SK-N-MC (cell line): Measurements from ENCODE around the gene CACNA2D2.
A peak's percentile ranks its signal among the peaks of the same experiment; 100 is the strongest.

Source experiments
- DNase-seq: peaks from one replicate; pipeline ENCODE4 v3.0.0-alpha.2; 2011; ENCODE audit warnings: low read depth, low spot score
- H3K27ac ChIP-seq: fragments of 200-600 bp; sonication (generic); 2 replicates; pipeline ENCODE4 v1.5.1; 2016; ENCODE audit warnings: mixed run types
- H3K36me3 ChIP-seq: fragments of 200-600 bp; sonication (generic); 2 replicates; pipeline ENCODE4 v1.6.1; 2017; ENCODE audit warnings: antibody characterized with exemption, low read length, mixed read lengths; ENCODE audit not compliant: insufficient read depth
- H3K4me3 ChIP-seq: fragments of 200-600 bp; sonication (generic); 2 replicates; pipeline ENCODE4 v1.5.1; 2016
- H3K9ac ChIP-seq: fragments of 200-600 bp; sonication (generic); 2 replicates; pipeline ENCODE4 v1.8.0; 2017; ENCODE audit warnings: mixed run types, mixed read lengths; ENCODE audit not compliant: insufficient read length
- H3K9me3 ChIP-seq: fragments of 200-600 bp; sonication (generic); 2 replicates; pipeline ENCODE4 v1.6.1; 2017; ENCODE audit warnings: low read depth, mild to moderate bottlenecking, antibody characterized with exemption, low read length, moderate library complexity, mixed read lengths
- EZH2 ChIP-seq: fragments of 200-600 bp; sonication (generic); IDR thresholded peaks from one replicate; pipeline ENCODE4 v1.6.1; 2017; ENCODE audit warnings: antibody characterized with exemption
- FOXP2 ChIP-seq: optimal IDR thresholded peaks from 2 replicates; pipeline ENCODE3; 2011; ENCODE audit warnings: mild to moderate bottlenecking, moderate library complexity; ENCODE audit not compliant: insufficient read depth; ENCODE audit errors: extremely low read length, control extremely low read depth
- POLR2AphosphoS5 ChIP-seq: IDR thresholded peaks from 2 replicates; pipeline ENCODE4 v1.6.1; 2012; ENCODE audit warnings: mild to moderate bottlenecking, low read depth, low read length, borderline replicate concordance

CACNA2D2 gene

DNA sequence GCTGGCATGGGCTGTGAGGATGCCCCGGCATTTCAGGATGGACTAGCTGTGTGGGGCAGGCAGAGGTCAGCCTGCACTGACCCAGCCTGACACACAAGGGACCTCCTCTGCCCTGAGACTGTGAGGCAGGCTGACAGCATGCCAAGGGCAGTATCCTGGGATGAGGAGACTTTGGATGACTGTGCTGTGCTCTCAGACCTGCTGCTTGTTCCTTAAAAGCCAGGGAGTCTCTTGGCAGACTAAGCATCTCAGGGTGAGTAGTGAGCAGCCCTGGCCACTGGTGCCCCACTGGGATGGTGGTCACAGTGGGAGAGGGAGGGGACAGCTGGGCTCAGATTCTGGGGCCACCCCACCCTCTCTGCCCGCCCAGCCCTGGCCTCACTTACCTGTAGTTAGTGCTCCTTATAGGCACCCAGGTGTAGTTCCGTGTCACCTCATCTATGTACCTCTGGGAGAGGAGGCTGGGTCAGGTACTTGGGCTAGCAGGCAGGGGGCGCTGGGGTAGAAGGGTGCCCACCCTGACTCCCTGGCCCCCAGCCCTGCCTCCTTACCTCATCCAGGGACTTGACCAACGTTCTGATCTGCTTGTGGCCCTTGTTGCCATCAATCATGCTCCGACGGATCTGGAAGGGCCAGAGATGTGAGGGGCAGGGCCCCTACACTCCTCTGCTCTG lies 128.0 kb downstream of the CACNA2D2 start:
- Histone ChIP-seq H3K9ac (no peak overlapping the region), H3K27ac (no peak overlapping the region), H3K36me3 (no peaks in the 10 kb centered on the region), H3K4me3 (no peak overlapping the region), H3K9me3 (no peaks in the 10 kb centered on the region)
- TF ChIP-seq EZH2 = no peak
- no peak for TF ChIP-seq FOXP2
- no peak for TF ChIP-seq POLR2AphosphoS5
- DNase-seq = no peak

DNA sequence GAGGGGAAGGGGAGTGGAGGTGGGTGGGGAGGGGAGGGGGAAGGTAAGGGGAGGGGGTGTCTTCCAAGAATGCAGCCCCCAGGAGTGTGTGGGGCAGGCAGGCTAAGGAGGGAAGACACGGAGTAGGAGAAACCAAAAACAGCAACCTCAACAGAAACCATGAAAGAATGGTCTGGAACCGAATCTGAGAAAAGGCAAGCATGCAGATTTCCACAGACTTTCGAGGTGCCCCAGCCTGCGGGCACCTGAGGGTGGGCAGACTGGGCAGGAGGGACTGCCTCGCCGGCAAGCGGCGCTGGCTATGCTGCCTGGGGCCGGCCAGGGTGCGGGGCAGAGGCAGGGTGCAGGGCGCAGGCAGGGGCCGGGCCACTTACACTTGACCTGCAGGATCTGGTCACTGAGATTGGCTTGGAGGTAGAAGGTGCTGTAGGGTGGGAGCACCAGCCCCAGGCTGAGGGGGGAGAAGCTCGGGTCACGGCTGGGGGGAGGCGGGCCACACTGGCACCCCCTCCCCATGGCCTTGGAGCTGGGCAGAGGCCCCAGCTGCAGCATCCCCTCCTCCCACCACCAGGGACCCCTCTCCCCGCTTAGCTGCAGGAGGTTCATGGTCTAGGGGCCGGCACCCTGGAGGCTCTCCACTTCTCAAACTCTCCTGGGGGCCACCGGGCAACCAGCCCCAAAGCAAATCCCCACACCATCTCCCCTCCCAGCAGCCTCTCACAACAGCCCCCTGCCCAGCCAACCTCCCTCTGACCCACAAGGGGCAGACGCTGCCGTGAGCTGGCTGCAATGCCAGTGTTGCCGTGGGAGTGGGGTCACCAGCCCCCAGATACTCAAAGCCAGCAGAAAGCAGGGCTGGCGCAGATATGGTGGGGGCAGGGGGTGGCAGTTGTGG lies 128.8 kb downstream of the CACNA2D2 start:
- no peak for DNase-seq
- H3K27ac ChIP-seq = no peak overlapping the region
- H3K4me3 ChIP-seq = no peak overlapping the region
- H3K36me3 ChIP-seq = no peaks in the 10 kb centered on the region
- TF ChIP-seq EZH2 (no peak), POLR2AphosphoS5 (no peak), FOXP2 (no peak)
- no peak overlapping the region for H3K9ac ChIP-seq
- no peaks in the 10 kb centered on the region for H3K9me3 ChIP-seq

DNA sequence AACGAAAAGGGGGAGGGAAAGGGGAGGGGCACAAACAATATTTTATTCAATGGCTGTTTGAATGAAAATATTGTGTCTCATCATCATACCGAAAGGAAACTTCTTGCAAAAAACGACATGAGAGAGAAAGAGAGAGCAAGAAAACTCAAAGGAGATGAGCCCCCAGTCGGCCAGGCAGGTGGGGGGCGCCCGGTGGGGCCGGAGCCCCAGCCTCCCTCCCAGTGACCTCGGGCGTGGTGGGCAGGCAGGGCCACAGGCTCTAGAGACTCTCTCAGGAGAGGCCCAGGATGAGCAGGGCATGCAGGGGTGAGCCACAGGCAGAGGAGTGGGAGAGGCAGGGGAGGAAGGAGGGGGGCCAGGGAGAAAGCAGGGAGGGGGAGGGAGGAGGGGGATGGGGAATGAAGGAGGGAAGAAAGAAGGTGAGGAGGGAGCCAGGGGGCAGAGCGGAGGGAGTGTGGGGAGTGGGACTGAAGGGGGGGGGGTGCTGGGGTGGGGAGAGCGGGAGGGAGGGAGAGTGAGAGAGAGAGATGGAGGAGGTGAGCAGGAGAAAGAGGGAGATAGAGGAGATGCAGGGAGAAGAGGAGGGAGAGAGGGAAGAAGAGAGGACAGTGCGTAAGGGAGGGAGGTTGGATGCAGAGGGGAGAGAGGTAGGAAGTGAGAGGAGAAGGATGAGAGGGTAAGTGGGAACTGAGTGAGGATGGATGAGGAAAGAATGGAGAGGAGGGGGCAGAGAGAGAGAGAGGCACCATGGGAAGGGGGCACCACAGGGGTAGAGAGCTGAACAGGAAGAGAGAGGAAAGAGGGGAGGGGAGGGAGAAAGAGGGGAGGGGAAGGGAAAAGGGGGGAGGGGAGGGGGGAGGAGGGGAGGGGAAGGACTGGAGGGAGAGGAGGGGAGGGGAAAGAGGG lies 130.0 kb downstream of the CACNA2D2 start:
- Histone ChIP-seq H3K9me3 (no peaks in the 10 kb centered on the region), H3K27ac (no peak overlapping the region), H3K9ac (no peak overlapping the region), H3K36me3 (no peaks in the 10 kb centered on the region), H3K4me3 (no peak overlapping the region)
- no peak for DNase-seq
- TF ChIP-seq EZH2 (no peak), POLR2AphosphoS5 (no peak), FOXP2 (no peak)

DNA sequence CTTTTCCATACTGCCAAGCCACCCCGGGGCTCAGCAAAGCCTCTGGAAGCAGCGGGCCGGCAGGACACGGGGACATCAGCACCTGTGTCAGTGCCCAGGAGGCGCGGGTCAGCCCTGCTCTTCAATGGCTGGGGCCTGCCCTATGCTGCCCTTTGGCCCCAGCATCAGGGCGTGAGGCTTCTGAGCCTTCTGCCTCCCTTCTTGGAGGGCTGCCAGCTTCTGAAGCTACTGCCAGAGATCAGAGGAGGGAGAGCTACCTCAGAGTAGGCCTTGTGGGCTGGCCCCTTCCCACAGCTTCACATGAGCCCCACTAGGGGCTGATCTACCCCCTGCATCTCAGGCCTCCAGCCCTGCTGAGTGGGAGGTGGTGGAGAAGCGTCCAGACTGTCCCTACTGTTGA lies 131.1 kb downstream of the CACNA2D2 start:
- TF ChIP-seq FOXP2 = no peak
- TF ChIP-seq EZH2 = no peak
- no peak for TF ChIP-seq POLR2AphosphoS5
- no peak overlapping the region for H3K27ac ChIP-seq

DNA sequence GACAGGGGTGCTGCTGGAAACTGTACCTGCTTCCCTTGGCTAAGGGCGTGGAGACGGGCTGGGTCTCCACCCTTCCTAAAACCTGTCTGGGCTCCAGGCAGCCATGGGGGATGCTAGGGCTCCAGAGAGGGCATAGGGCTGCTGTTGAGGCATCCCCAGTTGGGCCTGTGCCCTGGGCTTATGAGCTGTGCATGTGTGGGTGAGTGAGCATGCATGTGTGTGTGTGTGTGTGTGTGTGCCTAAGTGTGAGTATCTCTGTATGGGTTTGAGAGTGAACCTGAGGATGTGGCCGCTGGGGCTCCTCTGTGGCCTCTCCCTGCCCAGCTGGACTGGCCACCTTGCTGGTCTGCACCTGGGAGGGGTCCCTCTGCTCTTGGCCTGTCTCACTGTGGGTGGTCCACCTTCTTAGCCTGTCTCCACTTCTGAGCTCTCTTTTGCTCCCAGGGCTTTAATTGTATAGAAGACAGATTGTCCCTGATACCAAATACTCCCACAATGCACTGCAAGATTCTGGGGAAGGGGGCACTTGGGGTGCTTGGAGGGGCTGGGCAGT lies 132.2 kb downstream of the CACNA2D2 start:
- TF ChIP-seq EZH2 = no peak
- no peak for TF ChIP-seq FOXP2
- no peak for TF ChIP-seq POLR2AphosphoS5
- H3K27ac ChIP-seq = no peak overlapping the region; the same call in 1 of the 2 replicates
- H3K4me3 ChIP-seq = no peak overlapping the region
- H3K9me3 ChIP-seq = no peaks in the 10 kb centered on the region
- no peak for DNase-seq
- H3K36me3 ChIP-seq = no peaks in the 10 kb centered on the region
- H3K9ac ChIP-seq = no peak overlapping the region

More for the DNA sequence above, 131.1 kb downstream of the CACNA2D2 start:
- Histone ChIP-seq H3K36me3 (no peaks in the 10 kb centered on the region), H3K9me3 (no peaks in the 10 kb centered on the region), H3K4me3 (no peak overlapping the region), H3K9ac (no peak overlapping the region)
- DNase-seq = no peak

DNA sequence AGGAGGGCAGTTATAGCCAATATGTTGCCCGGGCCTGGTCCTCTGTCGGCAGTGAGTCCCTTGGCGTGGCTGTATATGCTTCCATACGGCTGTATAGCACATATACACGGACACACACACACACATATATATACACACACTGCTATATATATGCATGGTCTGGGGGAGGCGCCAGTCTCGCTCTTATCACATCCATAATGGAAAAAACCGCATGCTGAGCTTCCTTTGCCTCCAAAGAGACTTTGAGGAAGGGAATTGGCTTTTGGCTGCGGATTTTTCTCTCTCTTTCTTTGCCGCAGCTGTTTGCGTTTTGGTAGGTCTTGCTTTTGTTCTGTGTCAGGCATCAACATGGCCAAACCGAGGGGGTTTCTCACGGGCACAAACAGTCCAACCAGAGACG lies 132.8 kb downstream of the CACNA2D2 start:
- Histone ChIP-seq H3K27ac (peak overlapping the region; percentile 54; the same call in 1 of the 2 replicates), H3K9ac (no peak overlapping the region), H3K36me3 (no peaks in the 10 kb centered on the region), H3K4me3 (no peak overlapping the region), H3K9me3 (no peaks in the 10 kb centered on the region)
- peak; percentile 42 for DNase-seq
- no peak for TF ChIP-seq POLR2AphosphoS5

DNA sequence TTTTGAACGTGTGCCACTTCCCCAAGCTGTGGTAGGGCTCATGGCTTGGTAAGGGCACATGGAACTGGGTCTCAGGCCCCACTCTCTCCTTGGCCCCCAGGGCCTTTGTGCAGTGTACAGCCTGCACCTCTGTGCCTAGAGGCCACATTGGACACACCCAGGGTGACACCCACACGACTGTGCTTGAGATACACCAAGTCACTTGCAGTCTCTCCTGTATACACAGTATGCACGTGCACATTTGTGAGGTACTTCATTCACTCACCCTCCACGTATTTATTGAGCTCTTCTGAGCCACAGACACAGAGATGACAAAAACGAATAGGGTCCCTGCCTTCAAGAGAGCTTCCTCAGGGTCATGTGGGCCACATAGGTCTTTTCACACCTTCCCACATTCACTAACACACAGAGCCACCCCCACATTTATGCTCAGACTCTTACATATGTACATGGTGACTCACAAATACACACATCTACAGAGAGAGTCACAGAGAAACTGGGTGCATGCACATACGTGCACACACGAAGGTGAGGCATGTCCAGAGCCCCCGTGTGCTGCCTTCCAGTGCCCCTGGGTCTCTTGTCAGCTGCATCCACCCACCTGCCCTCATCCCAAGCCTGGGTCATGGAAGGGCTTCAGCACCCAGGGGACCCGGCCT lies 134.3 kb downstream of the CACNA2D2 start:
- Histone ChIP-seq H3K4me3 (no peak overlapping the region), H3K27ac (no peak overlapping the region), H3K36me3 (no peaks in the 10 kb centered on the region), H3K9ac (no peak overlapping the region), H3K9me3 (no peaks in the 10 kb centered on the region)
- no peak for DNase-seq
- TF ChIP-seq POLR2AphosphoS5 = no peak
- TF ChIP-seq EZH2 = no peak
- no peak for TF ChIP-seq FOXP2
